Cardiac muscle cell (in vitro differentiated cells and primary cell): Measurements from ENCODE around the gene GGTLC2. TPM values are rescaled to one million over a fixed set of nuclear protein-coding genes. Genes with fewer than 3 reads are reported as not detected.

ENCODE experiments used
- DNase-seq, 2 donors: peaks; one replicate each; pipeline versions ENCODE4 v3.0.0 to v3.0.0-alpha.2; 2010 to 2017; ENCODE audit warnings: low read depth in 1 of 2, low spot score in 1 of 2
- H3K27ac ChIP-seq: fragments of 200-600 bp; sonication (generic); 2 replicates; pipeline ENCODE4 v1.5.1; 2016
- H3K27me3 ChIP-seq: fragments of 200-600 bp; sonication (generic); 2 replicates; pipeline ENCODE4 v1.6.0; 2016; ENCODE audit warnings: control low read depth
- H3K36me3 ChIP-seq: fragments of 200-600 bp; sonication (generic); 2 replicates; pipeline ENCODE4 v1.5.1; 2016; ENCODE audit warnings: control low read depth
- H3K4me1 ChIP-seq: fragments of 200-600 bp; sonication (generic); 2 replicates; pipeline ENCODE4 v1.8.1; 2017; ENCODE audit warnings: low read depth, mild to moderate bottlenecking, mixed run types
- H3K4me3 ChIP-seq: fragments of 200-600 bp; sonication (generic); 2 replicates; pipeline ENCODE4 v1.5.1; 2016; ENCODE audit warnings: mild to moderate bottlenecking
- H3K9me3 ChIP-seq: fragments of 200-600 bp; sonication (generic); 2 replicates; pipeline ENCODE4 v1.5.1; 2017; ENCODE audit warnings: low read depth, mild to moderate bottlenecking, control low read depth
- CTCF ChIP-seq: IDR thresholded peaks from 2 replicates; pipeline ENCODE4 v1.5.1; 2012; ENCODE audit warnings: low read depth, mild to moderate bottlenecking, low read length
- polyA plus RNA-seq: library from polyadenylated mRNA; unstranded; fragments of >200 nt; fragmentation: Nextera tagmentation; extraction: Ambion mirVana; gene quantifications from 2 replicates; pipeline ENCODE4 v1.2.1, GENCODE V29; 2016
- total RNA-seq: library from RNA; depleted of rRNA; stranded (reverse); fragments of >200 nt; gene quantifications from 2 replicates; pipeline ENCODE4 v1.2.3, GENCODE V29; 2016

GGTLC2 gene
- total and polyA plus RNA-seq, 2 experiments from 2014 or later = not detected

- Histone ChIP-seq H3K4me3 (no peak overlapping the region), H3K9me3 (no peaks in the 10 kb centered on the region), H3K27me3 (no peaks in the 10 kb centered on the region), H3K36me3 (no peaks in the 10 kb centered on the region), H3K27ac (no peak overlapping the region), H3K4me1 (no peaks in the 10 kb centered on the region)
- no peak for TF ChIP-seq CTCF
- DNase-seq = no peak
Observed at GRCh38 chr22:22670076-22670795, 25.8 kb downstream of the GGTLC2 start.

DNA sequence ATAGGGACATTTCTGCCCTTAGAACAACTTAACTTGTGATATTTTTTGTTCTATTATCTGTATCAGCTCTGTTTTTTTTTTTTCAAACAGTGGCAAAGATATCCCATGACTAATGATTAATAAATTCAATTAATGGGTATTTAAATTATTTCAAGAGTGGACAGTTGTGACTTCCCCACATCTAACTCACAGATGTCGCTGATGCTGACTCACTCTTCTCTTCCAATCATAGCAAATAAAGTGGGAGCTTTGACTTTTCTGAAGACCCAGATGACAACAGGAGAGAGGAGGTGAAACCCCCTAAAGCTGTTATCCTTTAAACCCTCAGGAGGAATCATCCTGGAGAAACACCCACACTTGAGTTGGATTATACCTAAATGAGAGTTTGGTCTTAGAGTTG lies 27.1 kb downstream of the GGTLC2 start:
- H3K9me3 ChIP-seq = no peaks in the 10 kb centered on the region
- no peak for TF ChIP-seq CTCF
- H3K27me3 ChIP-seq = no peaks in the 10 kb centered on the region
- H3K4me3 ChIP-seq = no peak overlapping the region
- H3K27ac ChIP-seq = no peak overlapping the region
- H3K4me1 ChIP-seq = no peaks in the 10 kb centered on the region
- DNase-seq = no peak
- H3K36me3 ChIP-seq = no peaks in the 10 kb centered on the region

DNA sequence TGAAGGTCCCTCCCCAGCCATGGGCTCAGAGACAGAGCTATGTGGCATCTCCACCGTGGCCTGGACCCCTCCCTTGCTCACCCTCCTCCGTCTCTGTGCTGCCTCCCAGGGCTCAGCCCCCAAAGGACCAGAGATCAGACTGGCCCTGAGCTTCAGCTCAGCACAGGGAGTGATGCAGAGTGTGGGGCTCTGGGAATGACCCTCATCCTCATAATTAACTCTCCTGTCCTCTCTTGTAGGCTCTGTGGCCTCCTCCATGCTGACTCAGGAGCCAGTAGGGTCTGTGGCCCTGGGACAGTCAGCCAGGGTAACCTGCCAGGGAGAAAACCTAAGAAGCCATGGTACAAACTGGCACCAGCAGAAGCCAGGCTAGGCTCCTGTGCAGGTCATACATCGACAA lies 28.7 kb downstream of the GGTLC2 start:
- DNase-seq = no peak
- TF ChIP-seq CTCF = no peak
- H3K4me1 ChIP-seq = no peaks in the 10 kb centered on the region
- no peaks in the 10 kb centered on the region for H3K9me3 ChIP-seq
- H3K27me3 ChIP-seq = no peaks in the 10 kb centered on the region
- no peak overlapping the region for H3K27ac ChIP-seq
- H3K4me3 ChIP-seq = no peak overlapping the region
- H3K36me3 ChIP-seq = no peaks in the 10 kb centered on the region

DNA sequence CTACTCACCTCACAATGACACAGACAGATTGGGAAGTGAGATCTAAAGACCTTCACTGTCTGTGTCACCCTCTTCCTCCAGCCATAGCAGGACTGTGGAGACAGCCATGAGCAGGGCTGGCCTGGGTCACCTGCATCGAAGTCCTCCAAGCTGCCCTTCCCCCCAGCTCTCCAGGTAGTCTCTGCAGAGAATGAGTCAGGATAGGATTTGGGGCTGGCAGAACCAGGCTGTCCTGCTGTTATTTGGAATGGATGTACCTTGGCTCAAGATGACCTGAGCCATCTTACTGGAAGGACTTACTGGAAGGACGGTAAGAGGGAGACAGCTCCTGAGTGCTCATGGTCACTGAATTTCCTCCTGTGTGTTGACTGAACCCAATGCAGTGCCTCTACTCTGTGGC lies 29.2 kb downstream of the GGTLC2 start:
- no peak for TF ChIP-seq CTCF
- no peaks in the 10 kb centered on the region for H3K36me3 ChIP-seq
- no peaks in the 10 kb centered on the region for H3K27me3 ChIP-seq
- H3K9me3 ChIP-seq = no peaks in the 10 kb centered on the region
- no peak overlapping the region for H3K27ac ChIP-seq
- DNase-seq = no peak
- H3K4me3 ChIP-seq = no peak overlapping the region
- no peaks in the 10 kb centered on the region for H3K4me1 ChIP-seq

DNA sequence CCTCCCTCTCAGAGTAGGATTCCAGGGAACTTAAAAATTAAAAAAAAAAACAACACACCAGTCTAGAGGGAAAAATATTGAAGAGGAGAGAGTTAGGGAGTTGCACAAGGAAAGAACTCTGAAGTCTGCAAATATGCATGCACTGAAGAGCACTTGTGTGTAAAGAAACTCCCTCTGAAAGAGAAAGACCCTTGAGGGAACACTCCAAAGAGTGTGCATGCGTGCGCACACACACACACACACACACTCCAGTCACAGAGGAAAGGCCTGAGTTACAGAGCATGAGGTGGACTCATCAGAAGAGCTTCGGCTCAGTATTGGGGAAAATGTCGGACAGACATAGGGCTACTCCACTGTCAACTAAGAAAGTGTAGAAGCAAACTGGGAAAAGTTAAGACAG lies 30.1 kb downstream of the GGTLC2 start:
- DNase-seq = no peak
- no peaks in the 10 kb centered on the region for H3K9me3 ChIP-seq
- H3K36me3 ChIP-seq = no peaks in the 10 kb centered on the region
- no peaks in the 10 kb centered on the region for H3K27me3 ChIP-seq
- no peak overlapping the region for H3K4me3 ChIP-seq
- no peak overlapping the region for H3K27ac ChIP-seq
- H3K4me1 ChIP-seq = no peaks in the 10 kb centered on the region
- TF ChIP-seq CTCF = no peak

- H3K9me3 ChIP-seq = no peaks in the 10 kb centered on the region
- H3K36me3 ChIP-seq = no peaks in the 10 kb centered on the region
- no peak for DNase-seq
- no peaks in the 10 kb centered on the region for H3K4me1 ChIP-seq
- TF ChIP-seq CTCF = no peak
- H3K27me3 ChIP-seq = no peaks in the 10 kb centered on the region
- no peak overlapping the region for H3K27ac ChIP-seq
- H3K4me3 ChIP-seq = no peak overlapping the region
Observed at GRCh38 chr22:22678970-22679369, 34.6 kb downstream of the GGTLC2 start.
